Esophagus squamous epithelium (tissue), 5 donors: Measurements from ENCODE around the gene FHAD1. TPM values are rescaled to one million over a fixed set of nuclear protein-coding genes. Genes with fewer than 3 reads are reported as not detected.

ENCODE experiments used
- DNase-seq: peaks from one replicate; lab custom pipeline; 2025; lab: John Stamatoyannopoulos, UW
- H3K27ac ChIP-seq, 4 donors: fragments of 200-600 bp; sonication (generic); one replicate each; pipeline ENCODE4 v1.5.1; 2016 to 2019; ENCODE audit warnings: mild to moderate bottlenecking in 1 of 4
- H3K27me3 ChIP-seq, 4 donors: fragments of 200-600 bp; sonication (generic); 1 replicate in 3 of 4; 2 replicates in 1 of 4; pipeline versions ENCODE4 v1.5.1 to v1.6.0; 2017 to 2021; ENCODE audit warnings: antibody characterized with exemption in 1 of 4
- H3K36me3 ChIP-seq, 3 donors: fragments of 200-600 bp; sonication (generic); one replicate each; pipeline ENCODE4 v1.5.1; 2016 to 2019
- H3K4me1 ChIP-seq, 3 donors: fragments of 200-600 bp; sonication (generic); one replicate each; pipeline ENCODE4 v1.5.1; 2017 to 2019
- H3K4me3 ChIP-seq, 4 donors: fragments of 200-600 bp; sonication (generic); 1 replicate in 3 of 4; 2 replicates in 1 of 4; pipeline ENCODE4 v1.5.1; 2016 to 2019; ENCODE audit warnings: mild to moderate bottlenecking in 2 of 4, moderate library complexity in 1 of 4
- H3K9me3 ChIP-seq, 3 donors: fragments of 200-600 bp; sonication (generic); one replicate each; pipeline ENCODE4 v1.5.1; 2016 to 2019
- POLR2A ChIP-seq, 4 donors: fragments of 450-650 bp; IDR thresholded peaks; one replicate each; pipeline ENCODE4 v1.6.1; 2017; ENCODE audit warnings: antibody characterized with exemption in 4 of 4, mild to moderate bottlenecking in 4 of 4, moderate library complexity in 3 of 4
- WGBS, 2 donors: methylation state at CpG; one replicate each; pipeline ENCODE4 v1.1.5; 2018; 5-methylcytosine and 5-hydroxymethylcytosine counted together
- intact Hi-C: fragments of 100-400 bp; cut with DNase I; formaldehyde crosslinking; loops from one replicate; pipeline ENCODE4 v1.15.0; 2022
- total RNA-seq, 4 donors: library from RNA; depleted of rRNA; stranded (reverse); fragments of >200 nt; gene quantifications; one replicate each; pipeline ENCODE4 v1.1.0, GENCODE V29; 2016
- TF ChIP-seq, protein P1 (sequence below), 6 experiments: fragments of 450-650 bp in 4 of 6; fragments of 200-600 bp in 2 of 6; sonication (generic) in 2 of 6; IDR thresholded peaks; one replicate each; pipeline ENCODE4 v1.5.1; 2016 to 2019; ENCODE audit warnings: antibody characterized with exemption in 6 of 6, mild to moderate bottlenecking in 4 of 6, moderate library complexity in 4 of 6
- donor health status: DM: yes; HTN: yes; CAD: no.

FHAD1 gene
- total RNA-seq, 4 donors from 2014 or later: 0.57 TPM; not detected in 3

GRCh38 chr1:15320267-15320666, 73.2 kb downstream of the FHAD1 start:
- WGBS, 2 donors: 91 to 94% methylated on average over 5 of the region's 5 CpGs
- H3K36me3 ChIP-seq: no peaks in the 10 kb centered on the region
- no peaks in the 10 kb centered on the region for H3K9me3 ChIP-seq
- no peak for DNase-seq
- TF ChIP-seq, protein P1, sequence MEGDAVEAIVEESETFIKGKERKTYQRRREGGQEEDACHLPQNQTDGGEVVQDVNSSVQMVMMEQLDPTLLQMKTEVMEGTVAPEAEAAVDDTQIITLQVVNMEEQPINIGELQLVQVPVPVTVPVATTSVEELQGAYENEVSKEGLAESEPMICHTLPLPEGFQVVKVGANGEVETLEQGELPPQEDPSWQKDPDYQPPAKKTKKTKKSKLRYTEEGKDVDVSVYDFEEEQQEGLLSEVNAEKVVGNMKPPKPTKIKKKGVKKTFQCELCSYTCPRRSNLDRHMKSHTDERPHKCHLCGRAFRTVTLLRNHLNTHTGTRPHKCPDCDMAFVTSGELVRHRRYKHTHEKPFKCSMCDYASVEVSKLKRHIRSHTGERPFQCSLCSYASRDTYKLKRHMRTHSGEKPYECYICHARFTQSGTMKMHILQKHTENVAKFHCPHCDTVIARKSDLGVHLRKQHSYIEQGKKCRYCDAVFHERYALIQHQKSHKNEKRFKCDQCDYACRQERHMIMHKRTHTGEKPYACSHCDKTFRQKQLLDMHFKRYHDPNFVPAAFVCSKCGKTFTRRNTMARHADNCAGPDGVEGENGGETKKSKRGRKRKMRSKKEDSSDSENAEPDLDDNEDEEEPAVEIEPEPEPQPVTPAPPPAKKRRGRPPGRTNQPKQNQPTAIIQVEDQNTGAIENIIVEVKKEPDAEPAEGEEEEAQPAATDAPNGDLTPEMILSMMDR (IDR thresholded peaks at IDR 0.05): no peak
- TF ChIP-seq POLR2A (IDR thresholded peaks at IDR 0.05): no peak
- H3K27ac ChIP-seq: no peak overlapping the region
- H3K27me3 ChIP-seq: peaks cover 0 to 6% (median 0%) of the 10 kb centered on the region in 4 donors
- H3K4me3 ChIP-seq: no peak overlapping the region
- intact Hi-C loops: loop anchor here (10.0 kb wide), 1 partner anchor 185 kb away; no protein-coding TSS in a partner anchor
- peaks cover 0 to 10% (median 0%) of the 10 kb centered on the region in 3 donors for H3K4me1 ChIP-seq

GRCh38 chr1:15321601-15322000, 74.6 kb downstream of the FHAD1 start:
- intact Hi-C loops: loop anchor here (10.0 kb wide), 1 partner anchor 183 kb away; no protein-coding TSS in a partner anchor
- Histone ChIP-seq H3K4me3 (no peak overlapping the region), H3K27ac (no peak overlapping the region), H3K27me3 (peaks cover 0 to 6% (median 0%) of the 10 kb centered on the region in 4 donors), H3K4me1 (peaks cover 0 to 13% (median 0%) of the 10 kb centered on the region in 3 donors), H3K36me3 (no peaks in the 10 kb centered on the region), H3K9me3 (no peaks in the 10 kb centered on the region)
- no peak for DNase-seq
- 75 to 77% methylated on average over 2 of the region's 2 CpGs for WGBS, 2 donors
- no peak for TF ChIP-seq POLR2A (IDR thresholded peaks at IDR 0.05)
- TF ChIP-seq, protein P1 (IDR thresholded peaks at IDR 0.05): no peak

- H3K4me3 ChIP-seq: no peak overlapping the region
- H3K27ac ChIP-seq: no peak overlapping the region
- peaks cover 0 to 25% (median 0%) of the 10 kb centered on the region in 3 donors for H3K4me1 ChIP-seq
- H3K27me3 ChIP-seq: no peaks in the 10 kb centered on the region
- TF ChIP-seq, protein P1 (IDR thresholded peaks at IDR 0.05): no peak
- TF ChIP-seq POLR2A (IDR thresholded peaks at IDR 0.05): no peak
- no peak for DNase-seq
- intact Hi-C loops: loop anchor here (2.0 to 10.0 kb wide), 2 partner anchors 108 to 182 kb away; no protein-coding TSS in a partner anchor
- H3K9me3 ChIP-seq: no peaks in the 10 kb centered on the region
- WGBS, 2 donors: 73 to 79% methylated on average over 11 to 14 of the region's 14 CpGs
- H3K36me3 ChIP-seq: no peaks in the 10 kb centered on the region
Observed at GRCh38 chr1:15322648-15323350, 75.8 kb downstream of the FHAD1 start.

GRCh38 chr1:15323351-15323988, 76.4 kb downstream of the FHAD1 start:
- Histone ChIP-seq H3K9me3 (no peaks in the 10 kb centered on the region), H3K27me3 (no peaks in the 10 kb centered on the region), H3K36me3 (no peaks in the 10 kb centered on the region), H3K4me3 (no peak overlapping the region), H3K27ac (no peak overlapping the region), H3K4me1 (peaks cover 2 to 31% (median 5%) of the 10 kb centered on the region in 3 donors)
- WGBS, 2 donors: 39 to 45% methylated on average over 15 of the region's 15 CpGs
- TF ChIP-seq POLR2A (IDR thresholded peaks at IDR 0.05): no peak
- TF ChIP-seq, protein P1 (IDR thresholded peaks at IDR 0.05): peak; percentile 95 to 100 (median 98)
- intact Hi-C loops: loop anchor here (2.0 to 10.0 kb wide), 2 partner anchors 107 to 181 kb away; no protein-coding TSS in a partner anchor
- DNase-seq: no peak
